PFSK-1 (cell line): ENCODE data around the gene JOSD1.
A peak's percentile ranks its signal among the peaks of the same experiment; 100 is the strongest.

ENCODE experiments used
- FOXP2 ChIP-seq: optimal IDR thresholded peaks from 2 replicates; pipeline ENCODE3; 2011; ENCODE audit warnings: borderline replicate concordance, control low read depth, inconsistent platforms; ENCODE audit not compliant: insufficient read depth; ENCODE audit errors: extremely low read length, extremely low read depth
- POLR2AphosphoS5 ChIP-seq: IDR thresholded peaks from 2 replicates; pipeline ENCODE4 v1.6.1; 2012; ENCODE audit warnings: low read depth, mild to moderate bottlenecking, control low read depth, low read length, moderate library complexity
- SIN3A ChIP-seq: IDR thresholded peaks from 2 replicates; pipeline ENCODE4 v1.6.1; 2012; ENCODE audit warnings: mild to moderate bottlenecking, low read length, moderate library complexity, borderline replicate concordance; ENCODE audit not compliant: insufficient read depth
- TAF1 ChIP-seq: IDR thresholded peaks from 2 replicates; pipeline ENCODE4 v1.6.1; 2012; ENCODE audit warnings: low read length, control low read depth, borderline replicate concordance; ENCODE audit not compliant: insufficient read depth
- TF ChIP-seq, protein P1 (sequence below), 2 experiments: IDR thresholded peaks; 2 replicates each; pipeline versions ENCODE4 v1.6.1 to v1.8.0; 2011 to 2012; ENCODE audit warnings: low read depth in 2 of 2, low read length in 2 of 2, control low read depth in 1 of 2, inconsistent platforms in 1 of 2, mild to moderate bottlenecking in 1 of 2, moderate library complexity in 1 of 2; ENCODE audit not compliant: insufficient read depth in 1 of 2

JOSD1 gene

DNA sequence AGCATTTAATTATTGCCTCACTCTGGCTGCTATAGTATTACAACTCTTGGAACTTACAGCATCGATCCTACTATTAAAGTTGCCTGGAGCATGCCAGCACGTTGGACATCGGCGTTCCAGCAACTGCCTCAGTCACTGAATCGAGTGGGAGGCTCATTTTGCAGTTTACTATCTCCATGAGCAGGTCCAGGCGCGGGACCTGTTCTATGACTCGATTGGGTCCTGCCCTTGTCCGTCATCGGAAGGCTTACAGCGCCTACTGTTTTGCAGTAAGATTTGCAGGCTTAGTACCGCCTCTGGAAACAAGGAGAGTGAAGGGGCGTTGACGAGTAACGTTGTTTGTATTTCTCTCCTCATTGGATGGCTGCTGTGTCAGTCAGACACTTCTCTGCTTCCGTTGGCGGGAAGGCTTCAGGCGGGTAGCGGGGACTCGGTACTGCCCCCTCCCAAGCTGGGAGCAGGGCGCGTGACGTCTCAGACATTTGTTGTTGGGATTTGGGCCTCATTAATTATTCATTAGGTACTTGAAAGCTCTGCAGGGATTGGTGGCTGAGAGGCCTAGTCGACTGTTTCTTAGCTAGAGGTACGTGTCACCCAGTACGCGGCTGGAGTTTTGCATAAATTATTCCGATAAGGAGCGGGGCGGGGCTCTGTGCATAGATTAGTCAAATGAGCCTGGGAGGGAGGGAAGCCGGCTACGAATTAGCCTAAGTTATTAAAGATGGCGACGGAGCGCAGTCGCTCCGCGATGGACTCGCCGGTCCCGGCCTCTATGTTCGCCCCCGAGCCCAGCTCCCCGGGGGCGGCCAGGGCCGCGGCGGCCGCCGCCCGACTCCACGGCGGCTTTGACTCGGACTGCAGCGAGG lies 4.7 kb upstream of the JOSD1 start, which contains the start of gene GTPBP1:
Gene GTPBP1, plus strand, starts transcription at position 710 of the 866 bp plus-strand sequence. Its CDS starts 12 bp downstream, at position 722.
- TF ChIP-seq SIN3A: 0 out of 2 replicates have a peak, but pooled peaks have one; percentile 88
- TF ChIP-seq FOXP2: peak; percentile 68
- TF ChIP-seq, protein P1, sequence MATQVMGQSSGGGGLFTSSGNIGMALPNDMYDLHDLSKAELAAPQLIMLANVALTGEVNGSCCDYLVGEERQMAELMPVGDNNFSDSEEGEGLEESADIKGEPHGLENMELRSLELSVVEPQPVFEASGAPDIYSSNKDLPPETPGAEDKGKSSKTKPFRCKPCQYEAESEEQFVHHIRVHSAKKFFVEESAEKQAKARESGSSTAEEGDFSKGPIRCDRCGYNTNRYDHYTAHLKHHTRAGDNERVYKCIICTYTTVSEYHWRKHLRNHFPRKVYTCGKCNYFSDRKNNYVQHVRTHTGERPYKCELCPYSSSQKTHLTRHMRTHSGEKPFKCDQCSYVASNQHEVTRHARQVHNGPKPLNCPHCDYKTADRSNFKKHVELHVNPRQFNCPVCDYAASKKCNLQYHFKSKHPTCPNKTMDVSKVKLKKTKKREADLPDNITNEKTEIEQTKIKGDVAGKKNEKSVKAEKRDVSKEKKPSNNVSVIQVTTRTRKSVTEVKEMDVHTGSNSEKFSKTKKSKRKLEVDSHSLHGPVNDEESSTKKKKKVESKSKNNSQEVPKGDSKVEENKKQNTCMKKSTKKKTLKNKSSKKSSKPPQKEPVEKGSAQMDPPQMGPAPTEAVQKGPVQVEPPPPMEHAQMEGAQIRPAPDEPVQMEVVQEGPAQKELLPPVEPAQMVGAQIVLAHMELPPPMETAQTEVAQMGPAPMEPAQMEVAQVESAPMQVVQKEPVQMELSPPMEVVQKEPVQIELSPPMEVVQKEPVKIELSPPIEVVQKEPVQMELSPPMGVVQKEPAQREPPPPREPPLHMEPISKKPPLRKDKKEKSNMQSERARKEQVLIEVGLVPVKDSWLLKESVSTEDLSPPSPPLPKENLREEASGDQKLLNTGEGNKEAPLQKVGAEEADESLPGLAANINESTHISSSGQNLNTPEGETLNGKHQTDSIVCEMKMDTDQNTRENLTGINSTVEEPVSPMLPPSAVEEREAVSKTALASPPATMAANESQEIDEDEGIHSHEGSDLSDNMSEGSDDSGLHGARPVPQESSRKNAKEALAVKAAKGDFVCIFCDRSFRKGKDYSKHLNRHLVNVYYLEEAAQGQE (IDR thresholded peaks at IDR 0.05; ENCODE audit: insufficient read depth in 1 of 2, low read depth in 2 of 2, low read length in 2 of 2): peak in 1 of 2 experiments; percentile 16; a peak in 1 of 4 replicates
- TF ChIP-seq POLR2AphosphoS5: peak; percentile 72
- peak; percentile 81; the same call in 1 of the 2 replicates for TF ChIP-seq TAF1

DNA sequence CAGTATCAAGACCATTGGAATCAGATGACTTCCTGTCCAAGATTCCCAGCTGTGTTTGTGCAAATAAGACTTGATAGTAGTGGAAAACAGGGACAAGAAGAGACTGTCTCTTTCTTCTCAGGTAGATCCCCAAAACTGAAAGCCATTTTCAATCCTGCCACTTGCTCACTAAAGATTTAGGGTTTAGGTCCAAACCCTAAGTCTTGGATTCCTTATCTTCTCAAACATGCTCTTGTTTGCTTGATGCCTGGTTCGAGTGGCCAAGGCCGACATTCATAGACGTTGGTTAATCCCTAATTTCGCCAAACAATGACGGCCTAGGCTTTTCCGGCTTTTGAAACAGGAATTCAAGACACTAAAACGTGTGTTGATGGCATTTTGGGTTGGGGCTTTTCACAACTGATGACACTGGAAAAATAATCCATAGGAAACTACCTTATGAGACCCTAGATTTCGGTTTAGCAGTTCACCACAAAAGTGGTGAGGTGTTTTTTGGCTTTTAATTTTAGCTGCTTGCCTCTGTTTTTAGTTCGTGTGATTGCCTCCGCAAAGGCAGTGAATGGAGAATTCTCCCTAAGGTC lies 4.0 kb upstream of the JOSD1 start:
- no peak for TF ChIP-seq SIN3A
- no peak for TF ChIP-seq FOXP2
- TF ChIP-seq, protein P1 (IDR thresholded peaks at IDR 0.05; ENCODE audit: insufficient read depth in 1 of 2, low read depth in 2 of 2, low read length in 2 of 2): no peak
- TF ChIP-seq TAF1: no peak
- TF ChIP-seq POLR2AphosphoS5: no peak

DNA sequence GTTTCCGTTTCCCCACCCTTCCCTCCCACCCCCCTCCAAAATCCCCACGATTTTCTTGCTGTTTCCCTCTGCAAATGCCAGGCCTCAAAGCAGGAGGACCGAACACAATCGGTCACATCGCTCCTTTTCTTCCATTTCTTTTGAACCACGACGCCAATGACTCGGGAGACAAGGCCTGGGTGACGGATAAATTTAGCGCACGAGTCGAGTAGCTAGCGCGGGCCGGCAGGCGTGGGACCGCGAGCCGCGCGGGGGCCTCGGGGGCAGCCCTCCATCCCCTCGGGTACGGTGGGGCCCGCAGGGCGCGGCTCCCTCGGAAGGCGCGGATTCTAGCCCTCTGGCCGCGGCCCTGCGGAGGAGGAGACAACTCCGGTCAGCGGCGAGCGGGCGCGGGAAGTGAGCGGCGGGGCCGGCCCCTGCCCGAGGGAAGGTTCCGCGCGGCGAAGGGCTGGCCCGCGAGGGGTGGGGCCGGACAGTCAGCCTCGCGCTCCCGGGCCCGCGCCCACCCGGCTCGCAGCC lies 414 bp downstream of the JOSD1 start:
- TF ChIP-seq FOXP2 (no peak), POLR2AphosphoS5 (no peak), SIN3A (no peak)

DNA sequence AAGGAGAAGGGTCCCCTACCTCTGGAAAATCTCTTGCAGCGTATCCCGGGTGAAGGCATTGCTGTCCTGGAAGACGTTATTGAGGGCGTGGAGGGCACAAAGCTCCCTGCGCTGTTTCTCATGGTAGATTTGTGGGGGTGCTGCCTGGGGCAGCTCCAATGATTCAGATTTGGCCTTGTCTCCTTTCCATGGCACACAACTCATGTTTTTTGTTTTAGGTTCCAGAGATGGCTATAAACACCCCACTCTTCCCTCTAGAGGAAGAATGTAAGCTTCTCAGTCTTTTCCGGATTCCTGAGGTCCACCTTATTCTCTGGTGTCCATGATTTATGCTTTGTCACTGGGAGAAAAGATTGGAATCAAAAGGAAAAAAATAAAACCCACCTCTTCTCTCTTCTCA lies 959 bp downstream of the JOSD1 start:
- TF ChIP-seq SIN3A: no peak
- no peak for TF ChIP-seq FOXP2
- TF ChIP-seq, protein P1 (IDR thresholded peaks at IDR 0.05; ENCODE audit: insufficient read depth in 1 of 2, low read depth in 2 of 2, low read length in 2 of 2): no peak
- TF ChIP-seq POLR2AphosphoS5: no peak
- no peak for TF ChIP-seq TAF1

DNA sequence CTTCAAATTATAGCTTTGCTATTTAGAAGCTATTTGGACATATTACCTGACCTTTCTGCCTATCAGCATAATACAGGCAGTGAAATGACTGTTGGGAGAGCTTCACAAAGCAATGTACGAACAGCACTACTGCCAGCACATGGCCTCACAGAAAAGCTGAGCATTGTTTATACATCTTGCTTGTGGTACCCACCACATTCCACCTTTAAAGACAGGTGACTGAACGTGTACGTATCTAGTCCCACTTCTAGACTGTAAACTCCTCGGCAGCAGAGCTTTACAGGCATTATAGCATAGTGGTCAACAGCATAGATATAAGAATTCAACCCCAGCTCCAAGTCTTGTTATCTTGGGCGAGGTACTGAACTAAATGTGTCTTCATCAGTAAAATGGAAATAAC lies 1.6 kb downstream of the JOSD1 start:
- TF ChIP-seq, protein P1 (IDR thresholded peaks at IDR 0.05; ENCODE audit: insufficient read depth in 1 of 2, low read depth in 2 of 2, low read length in 2 of 2): no peak
- TF ChIP-seq TAF1 (no peak), POLR2AphosphoS5 (no peak), SIN3A (no peak)
